Liver (tissue), 9 donors: ENCODE measurements around the gene COQ8A. TPM values are rescaled to one million over a fixed set of nuclear protein-coding genes. Genes with fewer than 3 reads are reported as not detected.
A peak's percentile ranks its signal among the peaks of the same experiment; 100 is the strongest.

Source experiments
- DNase-seq: peaks from one replicate; pipeline ENCODE4 v3.0.0-alpha.2; 2017; ENCODE audit warnings: low spot score
- H3K27ac ChIP-seq, 2 donors: one replicate each; pipeline ENCODE4 v1.7.0; 2013; ENCODE audit warnings: inconsistent platforms in 2 of 2, low read length in 2 of 2, control low read depth in 1 of 2, low read depth in 1 of 2, mild to moderate bottlenecking in 1 of 2
- H3K27me3 ChIP-seq, 4 donors: one replicate each; pipeline versions ENCODE4 v1.6.1 to v1.7.0; 2013; ENCODE audit warnings: low read length in 3 of 4, inconsistent platforms in 1 of 4, mild to moderate bottlenecking in 1 of 4, moderate library complexity in 1 of 4; ENCODE audit not compliant: control insufficient read depth in 4 of 4, insufficient read depth in 4 of 4
- H3K36me3 ChIP-seq, 4 donors: one replicate each; pipeline versions ENCODE4 v1.6.1 to v1.7.0; 2013; ENCODE audit warnings: low read length in 3 of 4, mild to moderate bottlenecking in 3 of 4, low read depth in 1 of 4, moderate library complexity in 1 of 4; ENCODE audit not compliant: control insufficient read depth in 4 of 4, insufficient read depth in 3 of 4
- H3K4me1 ChIP-seq, 4 donors: one replicate each; pipeline versions ENCODE4 v1.6.1 to v1.7.0; 2013; ENCODE audit warnings: low read length in 3 of 4, mild to moderate bottlenecking in 3 of 4, moderate library complexity in 1 of 4; ENCODE audit not compliant: control insufficient read depth in 4 of 4, insufficient read depth in 4 of 4
- H3K4me3 ChIP-seq, 3 donors: one replicate each; pipeline versions ENCODE4 v1.6.1 to v1.7.0; 2013; ENCODE audit warnings: low read length in 3 of 3, control low read depth in 1 of 3, low read depth in 1 of 3, mild to moderate bottlenecking in 1 of 3
- H3K9ac ChIP-seq, 2 donors: one replicate each; pipeline ENCODE4 v1.7.0; 2013; ENCODE audit warnings: low read length in 2 of 2, mild to moderate bottlenecking in 2 of 2, moderate library complexity in 2 of 2, control low read depth in 1 of 2, low read depth in 1 of 2
- H3K9me3 ChIP-seq, 4 donors: one replicate each; pipeline versions ENCODE4 v1.6.1 to v1.7.0; 2013; ENCODE audit warnings: low read length in 3 of 4; ENCODE audit not compliant: control insufficient read depth in 4 of 4
- ATF3 ChIP-seq: IDR thresholded peaks from 2 replicates; pipeline ENCODE4 v1.6.1; 2016; ENCODE audit warnings: antibody characterized with exemption
- CTCF ChIP-seq: fragments of 150-350 bp; IDR thresholded peaks from 2 replicates; pipeline ENCODE4 v1.5.1; 2017; ENCODE audit warnings: improper control_type of control experiment, low read depth, low read length; ENCODE audit not compliant: missing input control
- EGR1 ChIP-seq, 2 donors: IDR thresholded peaks; 2 replicates each; pipeline ENCODE4 v1.6.1; 2016 to 2018; ENCODE audit warnings: antibody characterized with exemption in 2 of 2, low read depth in 2 of 2
- FOXA1 ChIP-seq: IDR thresholded peaks from 2 replicates; pipeline ENCODE4 v1.6.1; 2016; ENCODE audit warnings: antibody characterized with exemption
- FOXA2 ChIP-seq: IDR thresholded peaks from 2 replicates; pipeline ENCODE4 v1.6.1; 2016; ENCODE audit warnings: antibody characterized with exemption
- GABPA ChIP-seq, 2 donors: IDR thresholded peaks in 1 of 2; conservative IDR thresholded peaks in 1 of 2; 2 replicates each; pipeline ENCODE4 v1.6.1; 2016; ENCODE audit warnings: antibody characterized with exemption in 2 of 2, mild to moderate bottlenecking in 1 of 2, moderate library complexity in 1 of 2
- HNF4A ChIP-seq, 2 donors: conservative IDR thresholded peaks; 2 replicates each; pipeline ENCODE4 v1.6.1; 2016; ENCODE audit warnings: antibody characterized with exemption in 2 of 2, mild to moderate bottlenecking in 2 of 2
- HNF4G ChIP-seq: IDR thresholded peaks from 2 replicates; pipeline ENCODE4 v1.6.1; 2016; ENCODE audit warnings: antibody characterized with exemption
- JUND ChIP-seq, 2 donors: IDR thresholded peaks; 2 replicates each; pipeline ENCODE4 v1.6.1; 2016; ENCODE audit warnings: antibody characterized with exemption in 2 of 2
- MAX ChIP-seq: IDR thresholded peaks from 2 replicates; pipeline ENCODE4 v1.6.1; 2016; ENCODE audit warnings: antibody characterized with exemption
- NR2F2 ChIP-seq: IDR thresholded peaks from 2 replicates; pipeline ENCODE4 v1.6.1; 2016; ENCODE audit warnings: antibody characterized with exemption
- RAD21 ChIP-seq, 2 donors: IDR thresholded peaks; 2 replicates each; pipeline ENCODE4 v1.6.1; 2016; ENCODE audit warnings: antibody characterized with exemption in 2 of 2, mild to moderate bottlenecking in 2 of 2
- REST ChIP-seq: IDR thresholded peaks from 2 replicates; pipeline ENCODE4 v1.6.1; 2016; ENCODE audit warnings: antibody characterized with exemption, mild to moderate bottlenecking
- RXRA ChIP-seq, 2 donors: IDR thresholded peaks; 2 replicates each; pipeline ENCODE4 v1.6.1; 2017 to 2018; ENCODE audit warnings: antibody characterized with exemption in 2 of 2, mild to moderate bottlenecking in 1 of 2
- SP1 ChIP-seq: IDR thresholded peaks from 2 replicates; pipeline ENCODE4 v1.6.1; 2018; ENCODE audit warnings: antibody characterized with exemption, mild to moderate bottlenecking
- TAF1 ChIP-seq: conservative IDR thresholded peaks from 2 replicates; pipeline ENCODE4 v1.6.1; 2016; ENCODE audit warnings: antibody characterized with exemption, mild to moderate bottlenecking
- YY1 ChIP-seq: IDR thresholded peaks from 2 replicates; pipeline ENCODE4 v1.6.1; 2016; ENCODE audit warnings: antibody characterized with exemption, mild to moderate bottlenecking
- ZBTB33 ChIP-seq: IDR thresholded peaks from 2 replicates; pipeline ENCODE4 v1.6.1; 2016; ENCODE audit warnings: antibody characterized with exemption
- WGBS: extraction: QIAGEN DNeasy Blood & Tissue Kit; methylation state at CpG from one replicate; pipeline ENCODE4 v1.1.7; 2013; 5-methylcytosine and 5-hydroxymethylcytosine counted together
- polyA plus RNA-seq, 2 donors: library from polyadenylated mRNA; stranded (reverse) in 1 of 2; unstranded in 1 of 2; fragments of 200-250 nt in 1 of 2; fragments of >200 nt in 1 of 2; fragmentation: Nextera tagmentation in 1 of 2; extraction: Ambion mirVana in 1 of 2; gene quantifications; one replicate each; pipeline versions ENCODE4 v1.2.1 to v1.2.3, GENCODE V29; 2013 to 2015
- total RNA-seq, 2 donors: library from RNA; depleted of rRNA; stranded (reverse); fragments of >200 nt; gene quantifications; one replicate each; pipeline ENCODE4 v1.2.3, GENCODE V29; 2014
- donor health status: healthy.
- donor health status: healthy.
- donor health status: healthy.
- donor health status: healthy.
- donor health status: healthy.

Gene COQ8A
- total and polyA plus RNA-seq, 4 donors = 24.4 to 60.0 (median 54.9) TPM

- peaks cover 8 to 32% (median 14%) of the 10 kb centered on the region in 4 donors for H3K36me3 ChIP-seq
- H3K27me3 ChIP-seq = no peaks in the 10 kb centered on the region
- peak; percentile 28 for DNase-seq
- TF ChIP-seq RAD21 (IDR thresholded peaks at IDR 0.05) = no peak
- no peak for TF ChIP-seq ATF3
- no peak for TF ChIP-seq HNF4A (conservative IDR thresholded peaks at IDR 0.05)
- no peak for TF ChIP-seq REST
- TF ChIP-seq MAX = no peak
- no peak for TF ChIP-seq SP1
- TF ChIP-seq FOXA2 = no peak
- no peak for TF ChIP-seq GABPA (IDR thresholded peaks at IDR 0.05 in 1 of 2, conservative IDR thresholded peaks at IDR 0.05 in 1 of 2)
- TF ChIP-seq NR2F2 = no peak
- TF ChIP-seq FOXA1 = no peak
- TF ChIP-seq ZBTB33 = no peak
- TF ChIP-seq CTCF = no peak
- no peak for TF ChIP-seq HNF4G
- no peak for TF ChIP-seq JUND (IDR thresholded peaks at IDR 0.05)
- no peak for TF ChIP-seq TAF1
- TF ChIP-seq EGR1 (IDR thresholded peaks at IDR 0.05; ENCODE audit: low read depth in 2 of 2) = no peak
- TF ChIP-seq RXRA (IDR thresholded peaks at IDR 0.05) = no peak
- TF ChIP-seq YY1 = no peak
- H3K9ac ChIP-seq = no peak overlapping the region
- 69% methylated on average over 12 of the region's 12 CpGs for WGBS
- H3K4me1 ChIP-seq = peaks cover 19 to 53% (median 42%) of the 10 kb centered on the region in 4 donors
- H3K4me3 ChIP-seq = no peak overlapping the region
- H3K9me3 ChIP-seq = no peaks in the 10 kb centered on the region
- peak overlapping the region in 1 of 2 donors; percentile 6 for H3K27ac ChIP-seq
These were observed 39.5 kb downstream of the COQ8A start for GRCh38 chr1:226979517-226980121.
